ENCODE results near the gene PCDH10.

Gene PCDH10

DNA sequence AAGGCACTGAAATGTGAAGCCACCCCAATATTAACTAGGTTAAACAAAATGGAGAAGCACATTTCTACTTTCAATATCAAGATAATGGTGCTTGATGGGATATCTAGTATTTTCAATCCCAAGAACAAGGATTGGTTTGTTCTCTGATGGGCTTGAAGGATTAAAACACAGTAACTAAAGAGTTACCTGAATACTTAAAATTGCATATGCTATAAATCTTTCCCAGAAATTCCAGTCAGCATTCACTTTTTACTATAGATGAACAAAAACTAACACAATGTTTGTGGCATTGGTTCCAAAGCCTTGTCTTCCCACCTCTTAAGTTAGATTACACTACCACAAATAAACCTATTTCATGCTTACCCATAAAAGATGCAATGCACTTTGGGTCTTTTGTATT, 3.9 kb upstream of the PCDH10 start:
- Histone ChIP-seq H3F3A (ENCODE audit: insufficient read depth, low read length) (no peaks in the 10 kb centered on the region), H3K27ac (ENCODE audit: low read length) (no peak overlapping the region), H3K4me1 (ENCODE audit: low read length) (no peaks in the 10 kb centered on the region), H3K9me3 (replicated peaks; ENCODE audit: insufficient read depth, low read length) (no peaks in the 10 kb centered on the region), H3K36me3 (replicated peaks; ENCODE audit: insufficient read depth, low read length) (no peaks in the 10 kb centered on the region), H3K9ac (ENCODE audit: low read length) (no peak overlapping the region), H3K27me3 (replicated peaks; ENCODE audit: insufficient read depth, low read length) (no peaks in the 10 kb centered on the region; the same call in 1 of the 2 replicates), H3K79me2 (ENCODE audit: low read length) (no peaks in the 10 kb centered on the region), H3K9me2 (replicated peaks; ENCODE audit: insufficient read depth, low read length) (no peaks in the 10 kb centered on the region), H3K4me3 (ENCODE audit: low read length) (no peak overlapping the region), H3K4me2 (ENCODE audit: low read depth, low read length) (no peak overlapping the region), H2AFZ (ENCODE audit: low read length) (no peak overlapping the region), H4K20me1 (ENCODE audit: insufficient read depth, low read length) (no peaks in the 10 kb centered on the region)
- DNase-seq: no peak
- TF ChIP-seq, protein P1, sequence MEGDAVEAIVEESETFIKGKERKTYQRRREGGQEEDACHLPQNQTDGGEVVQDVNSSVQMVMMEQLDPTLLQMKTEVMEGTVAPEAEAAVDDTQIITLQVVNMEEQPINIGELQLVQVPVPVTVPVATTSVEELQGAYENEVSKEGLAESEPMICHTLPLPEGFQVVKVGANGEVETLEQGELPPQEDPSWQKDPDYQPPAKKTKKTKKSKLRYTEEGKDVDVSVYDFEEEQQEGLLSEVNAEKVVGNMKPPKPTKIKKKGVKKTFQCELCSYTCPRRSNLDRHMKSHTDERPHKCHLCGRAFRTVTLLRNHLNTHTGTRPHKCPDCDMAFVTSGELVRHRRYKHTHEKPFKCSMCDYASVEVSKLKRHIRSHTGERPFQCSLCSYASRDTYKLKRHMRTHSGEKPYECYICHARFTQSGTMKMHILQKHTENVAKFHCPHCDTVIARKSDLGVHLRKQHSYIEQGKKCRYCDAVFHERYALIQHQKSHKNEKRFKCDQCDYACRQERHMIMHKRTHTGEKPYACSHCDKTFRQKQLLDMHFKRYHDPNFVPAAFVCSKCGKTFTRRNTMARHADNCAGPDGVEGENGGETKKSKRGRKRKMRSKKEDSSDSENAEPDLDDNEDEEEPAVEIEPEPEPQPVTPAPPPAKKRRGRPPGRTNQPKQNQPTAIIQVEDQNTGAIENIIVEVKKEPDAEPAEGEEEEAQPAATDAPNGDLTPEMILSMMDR (IDR thresholded peaks at IDR 0.05; ENCODE audit: low read length): no peak

DNA sequence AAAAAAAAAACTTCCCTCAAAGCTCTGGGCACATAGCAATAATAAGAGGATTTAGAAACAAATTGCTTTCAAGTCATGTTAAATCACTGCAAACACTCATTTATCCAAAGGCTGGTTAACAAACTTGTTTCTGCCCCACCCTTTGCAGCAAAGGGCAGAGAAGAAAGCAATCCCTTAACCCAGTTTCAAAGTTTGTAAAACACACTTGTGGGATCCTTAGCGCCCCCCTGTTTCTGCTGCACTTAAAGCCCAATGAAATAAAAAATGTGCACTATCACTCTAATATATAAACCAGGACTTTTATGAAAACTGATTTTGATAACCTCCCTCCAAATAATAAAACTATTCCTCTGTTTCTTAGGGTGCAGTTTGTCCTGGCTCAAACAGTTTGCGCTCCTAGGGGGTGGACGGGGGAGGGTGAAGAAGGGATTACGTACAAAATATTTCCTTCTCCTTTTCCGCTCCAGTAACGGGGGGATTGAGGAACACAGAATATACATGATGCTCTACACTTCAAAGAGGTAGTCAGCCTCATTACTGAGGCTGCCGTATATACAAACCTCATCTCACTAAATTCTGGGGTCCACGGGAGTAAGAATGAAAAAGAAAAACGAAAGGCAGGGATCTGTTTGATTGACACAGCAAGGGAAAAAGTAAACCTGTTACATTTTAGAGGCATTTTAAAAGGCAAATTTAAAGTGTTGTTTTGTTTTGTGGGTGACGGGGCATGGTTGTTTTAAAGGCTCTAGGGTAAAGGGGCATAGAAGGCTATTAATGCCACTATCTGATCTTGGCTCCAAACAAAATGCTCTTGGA, 3.1 kb upstream of the PCDH10 start:
- no peak overlapping the region for H3K27ac ChIP-seq (ENCODE audit: low read length)
- H3K4me1 ChIP-seq (ENCODE audit: low read length): no peaks in the 10 kb centered on the region
- H3K4me3 ChIP-seq (ENCODE audit: low read length): peak overlapping the region; percentile 68; the same call in 1 of the 2 replicates
- H3K27me3 ChIP-seq (replicated peaks; ENCODE audit: insufficient read depth, low read length): no peaks in the 10 kb centered on the region; the same call in 1 of the 2 replicates
- H3K36me3 ChIP-seq (replicated peaks; ENCODE audit: insufficient read depth, low read length): no peaks in the 10 kb centered on the region
- H3F3A ChIP-seq (ENCODE audit: insufficient read depth, low read length): no peaks in the 10 kb centered on the region
- no peaks in the 10 kb centered on the region for H3K9me2 ChIP-seq (replicated peaks; ENCODE audit: insufficient read depth, low read length)
- no peak for DNase-seq
- no peaks in the 10 kb centered on the region for H3K9me3 ChIP-seq (replicated peaks; ENCODE audit: insufficient read depth, low read length)
- peak overlapping the region; percentile 57 for H2AFZ ChIP-seq (ENCODE audit: low read length)
- H3K79me2 ChIP-seq (ENCODE audit: low read length): no peaks in the 10 kb centered on the region
- no peaks in the 10 kb centered on the region for H4K20me1 ChIP-seq (ENCODE audit: insufficient read depth, low read length)
- H3K4me2 ChIP-seq (ENCODE audit: low read depth, low read length): peak overlapping the region; percentile 92
- H3K9ac ChIP-seq (ENCODE audit: low read length): no peak overlapping the region
- TF ChIP-seq EZH2 (optimal IDR thresholded peaks at IDR 0.05; ENCODE audit: low read depth, low read length) (no peak), EZH2phosphoT487 (IDR thresholded peaks at IDR 0.05; ENCODE audit: low read length) (no peak)
- TF ChIP-seq, protein P1 (IDR thresholded peaks at IDR 0.05; ENCODE audit: low read length): no peak

DNA sequence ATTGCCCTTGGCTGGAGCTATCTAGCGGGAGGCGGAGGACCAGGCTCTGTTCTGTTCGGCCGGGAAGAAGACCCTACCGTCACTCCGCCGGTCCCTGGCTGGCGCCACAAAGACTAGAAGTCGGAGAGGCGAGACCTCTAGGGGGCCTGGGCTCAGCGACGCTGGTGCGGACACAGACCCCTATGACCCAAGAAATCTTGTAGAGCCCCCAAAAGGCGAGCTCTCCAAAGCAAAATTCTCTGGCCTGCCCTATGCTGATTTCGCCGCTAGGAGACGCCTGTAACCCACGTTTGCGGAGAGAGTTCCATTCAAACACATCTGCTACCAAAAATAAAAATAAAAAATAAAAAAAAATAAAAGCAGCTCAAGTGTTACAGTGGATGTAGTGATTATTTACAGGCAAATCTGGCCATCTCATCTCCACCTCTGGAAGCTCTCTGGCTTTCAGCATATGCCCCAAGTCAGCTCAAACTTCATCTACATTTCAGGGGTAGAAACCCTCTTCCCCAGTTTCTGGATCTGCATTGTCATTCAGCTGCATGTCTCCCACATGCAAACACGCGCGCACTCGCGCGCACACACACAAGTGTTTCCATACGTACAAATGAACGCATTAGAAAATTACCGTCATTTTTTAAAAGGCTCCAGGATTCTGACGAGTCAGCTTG, 2.4 kb upstream of the PCDH10 start:
- H3F3A ChIP-seq (ENCODE audit: insufficient read depth, low read length): no peaks in the 10 kb centered on the region
- H3K36me3 ChIP-seq (replicated peaks; ENCODE audit: insufficient read depth, low read length): no peaks in the 10 kb centered on the region
- H3K4me3 ChIP-seq (ENCODE audit: low read length): peak overlapping the region; percentile 68
- DNase-seq: peak; percentile 46
- no peaks in the 10 kb centered on the region; the same call in 1 of the 2 replicates for H3K27me3 ChIP-seq (replicated peaks; ENCODE audit: insufficient read depth, low read length)
- peak overlapping the region; percentile 15; the same call in 1 of the 2 replicates for H3K9ac ChIP-seq (ENCODE audit: low read length)
- peak overlapping the region; percentile 57 for H2AFZ ChIP-seq (ENCODE audit: low read length)
- no peaks in the 10 kb centered on the region for H3K9me3 ChIP-seq (replicated peaks; ENCODE audit: insufficient read depth, low read length)
- H3K79me2 ChIP-seq (ENCODE audit: low read length): no peaks in the 10 kb centered on the region
- TF ChIP-seq, protein P1 (IDR thresholded peaks at IDR 0.05; ENCODE audit: low read length): peak; percentile 81
- TF ChIP-seq EZH2 (optimal IDR thresholded peaks at IDR 0.05; ENCODE audit: low read depth, low read length): no peak
- H3K4me2 ChIP-seq (ENCODE audit: low read depth, low read length): peak overlapping the region; percentile 92
- no peak overlapping the region for H3K27ac ChIP-seq (ENCODE audit: low read length)
- H3K4me1 ChIP-seq (ENCODE audit: low read length): no peaks in the 10 kb centered on the region
- no peaks in the 10 kb centered on the region for H3K9me2 ChIP-seq (replicated peaks; ENCODE audit: insufficient read depth, low read length)
- no peaks in the 10 kb centered on the region for H4K20me1 ChIP-seq (ENCODE audit: insufficient read depth, low read length)

Measured in MM.1S (cell line).